ENCODE measurements around the gene CEACAM19.

GRCh38 chr19:44732235-44733014, 61.1 kb downstream of the CEACAM19 start:
- TF ChIP-seq POLR2AphosphoS5 (IDR thresholded peaks at IDR 0.05; ENCODE audit: low read depth, low read length) (no peak), SIN3A (IDR thresholded peaks at IDR 0.05; ENCODE audit: borderline replicate concordance, insufficient read depth, low read depth, low read length) (no peak), TCF7L2 (IDR thresholded peaks at IDR 0.05; ENCODE audit: low read depth, low read length) (no peak)
- TF ChIP-seq, protein P1, sequence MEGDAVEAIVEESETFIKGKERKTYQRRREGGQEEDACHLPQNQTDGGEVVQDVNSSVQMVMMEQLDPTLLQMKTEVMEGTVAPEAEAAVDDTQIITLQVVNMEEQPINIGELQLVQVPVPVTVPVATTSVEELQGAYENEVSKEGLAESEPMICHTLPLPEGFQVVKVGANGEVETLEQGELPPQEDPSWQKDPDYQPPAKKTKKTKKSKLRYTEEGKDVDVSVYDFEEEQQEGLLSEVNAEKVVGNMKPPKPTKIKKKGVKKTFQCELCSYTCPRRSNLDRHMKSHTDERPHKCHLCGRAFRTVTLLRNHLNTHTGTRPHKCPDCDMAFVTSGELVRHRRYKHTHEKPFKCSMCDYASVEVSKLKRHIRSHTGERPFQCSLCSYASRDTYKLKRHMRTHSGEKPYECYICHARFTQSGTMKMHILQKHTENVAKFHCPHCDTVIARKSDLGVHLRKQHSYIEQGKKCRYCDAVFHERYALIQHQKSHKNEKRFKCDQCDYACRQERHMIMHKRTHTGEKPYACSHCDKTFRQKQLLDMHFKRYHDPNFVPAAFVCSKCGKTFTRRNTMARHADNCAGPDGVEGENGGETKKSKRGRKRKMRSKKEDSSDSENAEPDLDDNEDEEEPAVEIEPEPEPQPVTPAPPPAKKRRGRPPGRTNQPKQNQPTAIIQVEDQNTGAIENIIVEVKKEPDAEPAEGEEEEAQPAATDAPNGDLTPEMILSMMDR (IDR thresholded peaks at IDR 0.05): no peak
